ENCODE results near the gene RPL7A. TPM values are rescaled to one million over a fixed set of nuclear protein-coding genes. Genes with fewer than 3 reads are reported as not detected.
"Not testable (repeated sequence)": the region's sequence is repeated elsewhere in the genome, so short reads cannot be mapped to it uniquely, and the experiment has no call there.

RPL7A gene
- total RNA-seq, 2 donors from 2014 or later: 1,252 to 1,287 TPM

DNA sequence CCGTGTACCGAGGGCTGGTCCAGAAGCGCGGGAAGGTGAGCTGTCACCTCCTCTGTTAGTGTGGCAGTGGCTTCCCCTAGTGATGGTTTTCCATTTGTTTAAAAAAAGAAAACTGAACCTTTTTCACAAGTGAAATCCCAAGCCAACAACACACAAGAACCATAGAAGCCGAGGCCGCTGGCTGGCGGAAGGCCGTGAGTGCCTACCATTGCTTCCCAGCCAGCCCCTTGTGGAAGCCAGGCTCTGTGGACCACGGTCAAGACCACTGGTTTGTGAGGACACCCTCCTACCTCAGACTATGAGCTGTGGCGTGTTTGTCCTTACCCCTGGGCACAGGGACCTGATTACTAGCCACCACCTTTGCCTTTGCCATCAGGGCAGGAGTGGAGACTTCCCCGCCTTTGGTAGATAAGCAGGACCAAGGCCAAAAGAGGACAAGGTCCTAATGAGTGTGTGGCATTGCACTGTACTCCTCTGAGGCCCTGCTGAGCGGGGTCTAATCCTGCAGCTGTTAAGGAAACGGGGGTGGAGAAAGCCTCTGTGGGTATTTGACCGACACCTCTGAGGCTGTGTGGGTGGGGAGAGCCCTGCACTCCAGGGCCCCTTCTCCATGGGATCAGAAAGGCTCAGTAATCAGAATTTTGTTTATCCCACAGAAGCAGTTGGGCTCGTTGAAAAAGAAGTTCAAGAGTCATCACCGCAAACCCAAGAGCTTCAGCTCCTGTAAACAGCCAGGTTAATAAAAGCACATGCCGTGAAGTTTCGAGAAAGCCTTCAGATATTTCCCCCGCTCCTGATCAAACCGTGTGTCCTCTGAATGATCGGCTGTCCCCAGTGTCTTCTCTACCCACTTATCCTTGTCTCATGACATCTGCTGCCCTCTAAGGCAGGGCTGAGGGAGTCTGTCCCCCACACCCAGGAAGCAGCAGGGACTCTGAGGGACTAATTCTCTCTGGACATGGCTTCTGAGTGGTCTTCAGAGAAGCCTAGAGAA, 12.7 kb downstream of the RPL7A start:
- intact Hi-C loops (cut with DNase I): no loop called here

DNA sequence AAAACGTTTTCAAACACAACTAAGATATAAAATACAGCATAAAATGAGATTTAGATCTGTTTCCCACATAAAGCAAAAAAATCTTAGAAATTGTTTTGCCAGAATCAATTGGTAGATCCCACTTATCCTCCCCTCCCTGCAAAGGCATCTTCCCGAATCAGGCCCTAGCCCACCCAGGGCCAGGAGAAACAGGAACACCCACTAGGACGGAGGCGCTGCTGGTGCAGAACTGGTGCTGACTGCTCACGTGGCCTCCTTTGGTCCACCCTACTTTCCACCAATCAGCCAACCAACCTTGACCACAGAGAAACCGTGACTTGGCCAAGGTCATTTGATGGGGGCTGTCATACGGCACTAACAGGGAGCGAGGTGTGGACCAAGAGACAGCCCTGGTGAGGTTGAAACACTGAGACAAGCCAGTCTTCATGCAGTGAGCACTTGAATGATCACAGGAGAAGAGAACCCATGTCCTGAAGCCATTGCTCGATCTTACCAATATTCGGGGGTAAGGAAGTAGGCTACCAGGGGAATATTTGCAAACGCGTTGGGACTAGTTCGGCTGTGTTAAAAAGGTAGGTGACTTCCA, 13.6 kb downstream of the RPL7A start:
- intact Hi-C loops (cut with DNase I): no loop called here
- no peak for DNase-seq (ENCODE audit: low spot score)

More for the DNA sequence above, 12.7 kb downstream of the RPL7A start:
- DNase-seq (ENCODE audit: low spot score): no peak

DNA sequence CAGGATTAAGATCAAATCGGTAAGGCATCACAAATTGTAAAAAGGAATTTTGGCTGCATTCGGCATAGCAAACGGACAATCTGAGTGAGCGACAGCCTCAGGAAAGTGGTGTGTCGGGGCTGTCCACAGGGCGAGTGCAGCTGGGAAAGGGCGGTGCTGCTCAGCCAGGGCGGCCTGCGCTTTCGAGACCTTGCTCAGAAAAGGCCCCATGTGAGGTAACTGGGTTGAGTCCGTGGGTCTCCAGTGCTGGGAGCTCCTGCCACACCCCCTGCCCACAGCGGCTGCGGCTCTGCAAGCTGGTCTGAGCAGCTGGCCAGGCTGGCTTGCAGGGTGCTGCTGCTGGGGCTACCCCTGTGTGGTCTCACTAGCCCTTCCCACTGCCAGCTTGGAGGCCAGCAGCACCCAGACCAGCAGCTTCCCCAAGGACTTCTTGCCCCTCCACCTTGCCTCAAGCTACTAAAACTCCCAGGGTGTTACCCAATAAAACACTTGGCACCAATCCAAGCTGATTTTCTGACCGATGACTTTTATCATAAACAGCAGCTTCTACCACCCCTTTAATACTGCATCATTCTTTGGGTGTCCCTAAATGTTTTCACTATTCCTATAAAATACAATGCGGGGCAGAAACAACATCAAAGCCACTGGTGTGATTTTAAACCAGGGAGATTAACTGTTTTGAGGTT, 14.5 kb downstream of the RPL7A start:
- intact Hi-C loops (cut with DNase I): no loop called here
- DNase-seq (ENCODE audit: low spot score): no peak

DNA sequence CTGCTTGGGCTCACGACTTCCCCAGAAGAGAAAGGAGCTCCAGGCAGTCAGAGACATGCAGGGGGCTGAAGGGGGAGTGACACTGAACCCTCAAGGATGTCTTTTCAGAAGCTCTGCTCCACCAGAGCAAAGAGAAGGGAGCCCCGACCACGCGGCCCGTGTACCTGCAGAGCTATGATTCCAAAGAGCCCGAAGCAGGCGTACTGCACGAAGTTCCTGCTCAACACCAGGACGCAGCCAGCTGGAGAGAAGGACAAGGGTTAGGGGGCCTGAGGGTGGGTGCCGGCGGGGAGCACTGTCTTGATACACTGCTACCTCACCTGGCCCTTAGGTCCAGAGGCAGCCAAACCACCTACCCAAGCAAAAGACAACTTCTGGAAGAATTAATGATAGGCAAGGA, 18.4 kb downstream of the RPL7A start:
- DNase-seq (ENCODE audit: low spot score): no peak
- intact Hi-C loops (cut with DNase I): no loop called here

DNA sequence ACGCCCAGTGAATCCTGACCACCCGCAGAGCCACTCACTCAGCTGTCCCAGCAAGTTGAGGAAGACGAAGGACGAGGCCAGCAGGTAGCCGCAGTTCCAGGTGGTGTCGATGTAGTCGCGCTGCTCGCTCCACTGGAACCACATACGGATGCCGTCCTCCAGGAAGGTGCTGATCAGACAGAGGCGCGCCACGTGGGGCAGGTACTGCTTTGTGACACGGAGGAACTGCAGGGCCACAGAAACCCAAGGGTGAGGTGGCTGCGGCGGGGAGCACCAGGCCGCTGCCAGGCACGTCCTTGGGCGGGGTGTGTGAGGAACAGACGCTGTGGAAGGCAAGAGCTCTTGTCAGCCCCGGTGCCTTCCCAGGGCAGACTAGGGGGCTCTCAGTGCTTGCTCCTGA, 19.2 kb downstream of the RPL7A start:
- intact Hi-C loops (cut with DNase I): no loop called here
- no peak for DNase-seq (ENCODE audit: low spot score)

DNA sequence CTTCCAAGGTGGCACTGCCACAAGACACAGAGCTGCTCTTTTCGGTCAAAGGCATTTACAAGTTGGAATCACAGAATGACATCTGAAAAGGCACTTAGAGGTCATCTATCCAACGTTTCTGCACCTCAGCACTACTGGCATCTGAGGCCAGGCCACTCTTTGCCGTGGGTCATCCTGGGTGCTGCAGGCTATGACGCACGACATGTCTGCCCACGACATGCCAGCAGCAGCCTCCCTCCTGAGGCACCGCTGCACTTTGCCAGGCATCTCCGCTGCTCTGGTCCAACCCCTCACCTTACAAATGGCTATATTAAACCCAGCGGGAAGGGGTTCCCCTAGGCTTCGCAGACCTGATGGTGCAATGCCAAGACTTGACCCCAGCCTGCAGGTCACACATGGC, 19.8 kb downstream of the RPL7A start:
- no peak for DNase-seq (ENCODE audit: low spot score)
- intact Hi-C loops (cut with DNase I): no loop called here

DNA sequence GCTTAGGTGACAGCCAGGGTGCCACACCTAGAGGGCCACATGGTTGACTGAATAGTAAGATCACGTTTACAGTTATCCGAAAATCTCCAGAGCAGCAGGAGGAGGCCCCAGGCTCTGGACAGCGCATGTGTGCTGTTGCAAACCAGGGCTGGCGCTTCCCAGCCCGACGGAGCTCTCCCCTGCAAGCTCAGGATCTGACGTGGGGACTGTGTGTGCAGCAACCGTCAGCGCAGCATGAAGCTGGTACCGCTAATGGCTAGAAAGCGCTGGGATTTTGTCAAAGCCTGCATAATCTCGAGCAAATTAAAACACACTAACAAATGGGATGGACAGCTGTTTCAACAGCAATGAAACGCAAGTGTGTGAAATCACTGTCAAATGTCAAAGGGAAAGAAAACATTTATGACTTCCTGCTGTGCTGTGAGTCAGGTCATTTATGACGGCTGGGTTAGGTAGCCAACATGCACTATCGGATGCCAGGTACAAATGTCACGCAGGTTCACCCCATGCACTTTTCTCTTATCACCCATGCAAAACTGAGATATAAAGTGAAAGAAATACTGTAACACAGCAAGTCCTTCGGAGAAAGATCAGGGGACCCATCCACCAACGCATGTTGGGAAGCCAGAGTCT, 20.3 kb downstream of the RPL7A start:
- intact Hi-C loops (cut with DNase I): no loop called here
- no peak for DNase-seq (ENCODE audit: low spot score)

DNA sequence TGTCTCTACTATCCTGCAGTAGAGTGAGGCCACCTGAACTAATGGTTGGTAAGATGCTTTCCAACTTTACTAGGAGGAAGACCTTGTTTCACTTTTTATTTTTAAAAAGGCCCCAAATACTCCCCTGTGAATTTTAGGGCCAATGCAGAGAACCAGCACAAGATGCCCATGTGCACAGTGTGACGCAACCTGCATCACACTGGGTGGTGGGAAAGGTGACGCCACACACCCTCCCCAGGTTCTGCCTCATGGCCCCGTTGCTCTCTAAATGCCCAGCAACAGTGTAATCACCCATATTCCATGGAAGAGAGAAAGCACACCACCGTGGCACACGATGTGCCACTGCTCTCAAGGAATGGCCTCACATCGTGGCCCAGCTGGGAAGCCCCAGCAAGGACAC, 21.4 kb downstream of the RPL7A start:
- intact Hi-C loops (cut with DNase I): no loop called here

DNA sequence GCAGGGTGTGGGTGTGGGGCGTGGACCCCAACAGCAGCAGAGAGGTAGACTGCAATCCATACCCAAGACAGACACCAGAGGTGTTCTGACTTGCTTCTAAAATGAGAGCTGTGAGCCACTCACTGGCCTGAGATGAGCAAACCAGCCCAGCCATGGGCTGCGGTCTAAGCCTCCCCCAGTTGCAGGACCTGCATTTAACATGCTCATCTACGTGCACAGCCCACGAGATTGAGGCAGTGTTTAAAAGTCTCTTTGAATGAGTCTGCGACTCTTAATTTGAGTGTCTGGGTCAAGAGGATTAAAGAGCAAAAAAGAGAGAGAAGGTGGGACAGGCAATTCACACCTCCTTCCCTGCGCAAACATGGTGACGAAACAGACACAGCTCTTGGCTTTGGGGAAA, 21.9 kb downstream of the RPL7A start:
- intact Hi-C loops (cut with DNase I): no loop called here
- DNase-seq (ENCODE audit: low spot score): no peak

More for the DNA sequence above, 21.4 kb downstream of the RPL7A start:
- no peak for DNase-seq (ENCODE audit: low spot score)

DNA sequence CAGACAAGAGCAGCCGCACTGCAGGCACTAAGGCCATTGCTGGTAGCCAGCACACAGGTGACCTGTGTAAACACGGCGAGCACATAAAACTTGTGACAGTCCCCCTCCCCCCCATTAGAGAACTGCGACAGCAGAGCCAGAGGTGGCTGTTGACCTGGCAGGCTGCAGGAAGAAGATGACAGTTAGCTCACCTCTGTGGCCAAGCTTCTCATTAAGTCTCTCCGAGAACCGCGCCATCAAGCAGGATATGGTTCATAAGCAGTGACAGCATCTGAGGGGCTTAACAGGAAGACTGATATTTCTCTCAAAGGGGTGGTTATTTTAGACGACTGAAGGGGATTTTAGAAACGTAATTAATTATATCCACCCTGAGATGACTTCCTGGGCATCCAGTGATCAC, 22.7 kb downstream of the RPL7A start:
- no peak for DNase-seq (ENCODE audit: low spot score)
- intact Hi-C loops (cut with DNase I): no loop called here

DNA sequence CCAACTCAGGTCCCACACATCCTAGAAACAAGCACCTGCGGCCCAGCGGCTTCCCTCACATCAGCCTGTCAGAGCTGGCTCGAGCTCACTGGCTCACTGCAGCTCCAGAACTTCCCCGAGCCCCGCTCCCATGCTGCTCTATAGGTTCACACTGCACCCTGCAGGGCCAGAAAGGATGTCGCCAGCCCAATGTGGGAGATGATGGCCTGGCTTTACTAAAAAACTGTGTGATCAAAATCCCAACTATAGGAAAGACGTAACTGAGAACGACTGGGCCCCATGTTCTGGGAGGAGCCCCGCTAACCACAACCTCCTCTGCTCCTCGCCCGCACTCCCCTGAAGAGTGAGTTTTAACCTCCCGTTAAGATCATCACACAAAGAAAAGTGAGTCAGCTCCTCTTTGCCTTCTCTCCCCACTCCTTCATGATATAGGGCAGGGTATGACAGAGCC, 23.3 kb downstream of the RPL7A start:
- DNase-seq (ENCODE audit: low spot score): no peak
- intact Hi-C loops (cut with DNase I): no loop called here

DNA sequence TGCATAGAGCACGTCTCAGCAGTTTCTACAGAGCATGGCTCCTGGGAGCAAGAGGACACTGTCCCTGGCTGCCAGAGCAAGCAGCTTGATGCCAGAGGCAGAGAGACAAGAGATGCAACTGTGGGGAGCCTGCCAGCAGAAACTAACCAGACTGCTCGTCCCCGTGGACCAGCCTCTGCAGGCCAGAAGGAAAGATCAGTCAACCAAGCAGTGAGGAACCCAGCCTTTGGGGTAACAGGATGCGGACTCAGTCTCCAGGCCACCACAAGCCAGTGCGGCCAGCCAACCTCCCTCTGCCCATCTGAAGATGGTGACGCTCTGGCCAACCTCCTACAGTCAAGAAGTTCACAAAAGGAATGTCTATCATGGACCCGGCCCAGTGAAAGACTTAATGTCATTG, 24.1 kb downstream of the RPL7A start:
- intact Hi-C loops (cut with DNase I): no loop called here
- DNase-seq (ENCODE audit: low spot score): no peak

DNA sequence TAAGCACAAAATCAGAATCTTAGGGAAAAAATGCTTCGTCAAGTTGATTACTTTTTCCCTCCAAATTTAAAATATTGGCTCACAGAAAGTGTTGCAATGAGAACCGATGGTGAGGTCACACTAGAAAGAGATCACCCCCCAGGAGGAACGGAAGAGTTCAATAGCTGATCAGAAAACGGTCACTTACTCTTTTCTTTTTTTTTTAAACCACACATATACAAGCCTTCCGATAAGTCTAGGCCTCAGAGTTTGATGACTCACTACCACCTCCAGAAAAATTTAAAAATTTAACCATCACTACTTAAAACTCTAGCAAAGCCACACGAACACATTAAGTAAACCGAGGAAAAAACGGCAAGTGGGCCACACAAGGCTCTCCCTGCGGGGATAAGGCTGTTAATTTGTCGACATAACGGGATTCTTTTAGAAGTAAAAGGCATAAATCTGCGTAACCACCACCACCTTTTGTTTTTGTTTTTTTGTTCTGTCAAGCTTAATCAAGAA, 26.6 kb downstream of the RPL7A start:
- intact Hi-C loops (cut with DNase I): no loop called here
- no peak for DNase-seq (ENCODE audit: low spot score)

DNA sequence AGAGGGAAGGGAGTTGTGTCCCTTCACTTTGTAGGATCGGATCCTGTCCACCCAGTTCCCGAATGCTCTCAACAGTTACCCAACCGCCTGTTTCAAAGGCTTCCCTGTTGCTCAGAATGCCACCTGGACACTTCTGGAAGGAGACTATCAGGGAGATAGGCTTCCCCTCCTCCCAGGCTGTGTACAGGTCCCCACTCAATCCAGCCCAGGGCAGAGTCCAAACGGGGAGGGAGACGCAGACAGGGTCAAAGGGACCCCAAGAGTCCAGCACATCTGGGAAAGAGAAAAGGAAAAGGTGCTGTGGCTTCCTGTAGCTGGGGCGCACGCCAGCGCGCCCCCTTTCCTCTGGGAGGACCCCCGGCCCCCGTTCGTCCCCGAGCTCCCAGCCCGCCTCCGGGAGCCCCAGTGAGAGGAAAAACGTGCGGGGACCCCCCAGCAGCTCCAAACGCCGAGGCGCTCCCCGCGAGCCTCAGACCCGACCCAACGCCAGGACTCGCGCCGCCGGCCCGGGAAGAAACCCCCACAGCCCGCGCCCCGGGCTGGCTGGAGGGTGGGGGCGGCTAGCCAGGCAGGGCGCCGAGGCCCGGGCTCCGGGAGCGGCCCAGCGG, 27.2 kb downstream of the RPL7A start:
- DNase-seq (ENCODE audit: low spot score): no peak
- intact Hi-C loops (cut with DNase I): no loop called here

DNA sequence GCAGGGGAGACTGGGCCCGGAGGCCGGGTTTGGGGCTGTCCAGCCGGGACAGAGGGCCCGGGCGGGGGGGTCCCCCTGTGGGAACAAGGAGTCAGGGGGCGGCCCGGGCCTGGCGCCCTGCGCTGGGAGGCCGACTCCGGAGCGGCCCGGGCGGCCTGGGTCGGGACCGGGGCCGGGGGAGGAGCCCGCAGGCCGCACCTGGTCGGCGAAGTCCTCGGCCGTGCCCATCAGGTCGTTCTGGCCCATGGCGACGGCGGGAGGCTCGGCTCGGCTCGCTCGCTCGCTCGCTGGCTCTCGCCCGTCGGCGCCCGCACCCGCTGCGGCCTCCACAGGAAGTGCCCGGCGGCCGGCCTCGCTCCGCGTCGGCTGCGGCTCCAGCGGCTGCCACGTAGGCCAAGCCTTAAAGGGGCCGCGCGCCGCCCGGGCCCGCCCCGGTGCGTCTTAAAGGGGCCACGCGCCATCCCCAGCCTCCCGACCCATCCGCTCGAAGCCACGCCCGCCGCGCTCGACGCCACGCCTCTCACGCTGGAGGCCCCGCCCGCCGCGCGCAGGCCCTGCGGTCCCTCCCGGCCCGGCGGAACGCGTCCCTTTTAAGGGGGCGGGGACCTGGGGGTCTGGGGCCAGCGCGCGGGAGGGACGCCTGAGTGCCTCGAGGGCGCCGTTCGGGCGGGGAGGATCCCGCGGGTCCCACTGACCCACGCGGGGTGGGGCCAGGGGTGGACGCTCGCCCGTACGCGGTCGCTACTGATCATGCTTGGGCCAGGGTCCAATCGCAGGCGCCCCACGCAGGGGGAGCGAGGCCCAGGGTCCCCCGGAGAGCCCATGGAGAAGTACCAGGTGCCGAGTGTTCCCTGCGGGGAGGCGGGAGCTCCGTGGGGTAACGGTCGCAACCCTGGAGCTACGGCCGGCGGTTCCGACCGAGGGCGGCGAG, 28.0 kb downstream of the RPL7A start, which contains the start of the genes STKLD1 and SURF4:
Gene STKLD1 (plus strand): TSS at position 643 of the 931 bp plus-strand sequence. CDS start 108 bp downstream, at position 751.
Gene SURF4 (minus strand): TSS at position 337 of the 931 bp plus-strand sequence. CDS start 91 bp downstream, at position 246.
- intact Hi-C loops (cut with DNase I): no loop called here
- DNase-seq (ENCODE audit: low spot score): peak; percentile 99

DNA sequence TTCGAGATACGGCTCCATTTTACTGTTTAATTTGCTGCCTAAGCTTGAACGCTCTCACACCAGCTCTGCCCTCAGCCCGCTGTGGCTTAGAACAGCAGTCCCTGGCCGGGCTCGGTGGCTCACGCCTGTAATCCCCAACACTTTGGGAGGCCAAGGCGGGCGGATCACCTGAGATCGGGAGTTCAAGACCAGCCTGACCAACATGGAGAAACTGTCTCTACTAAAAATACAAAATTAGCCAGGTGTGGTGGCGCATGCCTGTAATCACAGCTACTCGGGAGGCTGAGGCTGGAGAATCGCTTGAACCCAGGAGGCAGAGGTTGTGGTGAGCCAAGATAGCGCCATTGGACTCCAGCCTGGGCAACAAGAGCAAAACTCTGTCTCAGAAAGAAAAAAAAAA, 29.3 kb downstream of the RPL7A start:
- intact Hi-C loops (cut with DNase I); DNase-seq (ENCODE audit: low spot score): not testable (repeated sequence)

DNA sequence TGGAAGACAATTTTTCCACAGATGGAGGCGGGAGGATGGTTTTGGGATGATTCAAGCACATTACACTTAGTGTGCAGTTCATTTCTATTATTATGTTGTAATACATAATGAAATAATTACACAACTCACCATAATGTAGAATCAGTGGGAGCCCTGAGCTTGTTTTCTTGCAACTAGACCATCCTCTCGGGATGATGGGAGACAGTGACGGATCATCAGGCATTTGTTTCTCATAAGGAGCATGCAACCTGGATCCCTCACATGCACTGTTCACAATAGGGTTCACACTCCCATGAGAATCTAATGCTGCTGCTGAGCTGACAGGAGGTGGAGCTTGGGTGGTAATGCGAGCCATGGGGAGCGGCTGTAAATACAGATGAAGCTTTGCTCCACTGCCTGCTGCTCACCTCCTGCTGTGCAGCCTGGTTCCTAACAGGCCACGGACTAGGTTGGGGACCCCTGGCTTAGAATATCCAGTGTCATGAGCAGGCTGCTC, 29.8 kb downstream of the RPL7A start:
- no peak for DNase-seq (ENCODE audit: low spot score)
- intact Hi-C loops (cut with DNase I): no loop called here
